Measurements from ENCODE around the gene CSNK1D.
"Not testable (repeated sequence)": the region's sequence is repeated elsewhere in the genome, so short reads cannot be mapped to it uniquely, and the experiment has no call there.

The CSNK1D gene

DNA sequence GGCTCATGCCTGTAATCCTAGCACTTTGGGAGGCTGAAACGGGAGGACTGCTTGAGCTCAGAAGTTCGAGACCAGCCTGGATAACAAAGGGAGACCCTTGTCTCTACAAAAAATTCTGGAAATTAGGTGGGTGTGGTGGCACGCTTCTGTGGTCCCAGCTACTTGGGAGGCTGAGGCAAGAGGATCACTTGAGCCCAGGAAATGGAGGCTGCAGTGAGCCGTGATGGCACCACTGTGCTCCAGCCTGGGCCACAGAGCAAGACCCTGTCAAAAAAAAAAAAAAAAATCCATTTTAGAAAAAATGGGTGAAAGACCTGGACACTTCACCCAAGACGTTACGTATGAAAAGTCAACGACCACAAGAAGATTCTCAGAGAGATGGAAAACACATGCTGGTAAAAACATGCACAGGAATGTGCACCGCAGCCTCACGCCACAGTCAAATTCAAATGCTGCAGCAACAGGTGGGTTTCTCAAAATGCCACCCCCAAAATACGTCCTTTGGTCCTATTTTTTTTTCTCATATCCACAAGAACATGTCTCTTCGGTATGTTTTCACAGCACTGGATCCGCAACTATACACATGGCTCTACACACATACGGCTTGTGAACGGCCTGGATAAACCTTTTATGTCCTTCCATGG, 17.1 kb downstream of the CSNK1D start:
- TF ChIP-seq, protein P1, sequence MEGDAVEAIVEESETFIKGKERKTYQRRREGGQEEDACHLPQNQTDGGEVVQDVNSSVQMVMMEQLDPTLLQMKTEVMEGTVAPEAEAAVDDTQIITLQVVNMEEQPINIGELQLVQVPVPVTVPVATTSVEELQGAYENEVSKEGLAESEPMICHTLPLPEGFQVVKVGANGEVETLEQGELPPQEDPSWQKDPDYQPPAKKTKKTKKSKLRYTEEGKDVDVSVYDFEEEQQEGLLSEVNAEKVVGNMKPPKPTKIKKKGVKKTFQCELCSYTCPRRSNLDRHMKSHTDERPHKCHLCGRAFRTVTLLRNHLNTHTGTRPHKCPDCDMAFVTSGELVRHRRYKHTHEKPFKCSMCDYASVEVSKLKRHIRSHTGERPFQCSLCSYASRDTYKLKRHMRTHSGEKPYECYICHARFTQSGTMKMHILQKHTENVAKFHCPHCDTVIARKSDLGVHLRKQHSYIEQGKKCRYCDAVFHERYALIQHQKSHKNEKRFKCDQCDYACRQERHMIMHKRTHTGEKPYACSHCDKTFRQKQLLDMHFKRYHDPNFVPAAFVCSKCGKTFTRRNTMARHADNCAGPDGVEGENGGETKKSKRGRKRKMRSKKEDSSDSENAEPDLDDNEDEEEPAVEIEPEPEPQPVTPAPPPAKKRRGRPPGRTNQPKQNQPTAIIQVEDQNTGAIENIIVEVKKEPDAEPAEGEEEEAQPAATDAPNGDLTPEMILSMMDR (conservative IDR thresholded peaks at IDR 0.05): no peak
- peak overlapping the region; percentile 77 for H3K27ac ChIP-seq

DNA sequence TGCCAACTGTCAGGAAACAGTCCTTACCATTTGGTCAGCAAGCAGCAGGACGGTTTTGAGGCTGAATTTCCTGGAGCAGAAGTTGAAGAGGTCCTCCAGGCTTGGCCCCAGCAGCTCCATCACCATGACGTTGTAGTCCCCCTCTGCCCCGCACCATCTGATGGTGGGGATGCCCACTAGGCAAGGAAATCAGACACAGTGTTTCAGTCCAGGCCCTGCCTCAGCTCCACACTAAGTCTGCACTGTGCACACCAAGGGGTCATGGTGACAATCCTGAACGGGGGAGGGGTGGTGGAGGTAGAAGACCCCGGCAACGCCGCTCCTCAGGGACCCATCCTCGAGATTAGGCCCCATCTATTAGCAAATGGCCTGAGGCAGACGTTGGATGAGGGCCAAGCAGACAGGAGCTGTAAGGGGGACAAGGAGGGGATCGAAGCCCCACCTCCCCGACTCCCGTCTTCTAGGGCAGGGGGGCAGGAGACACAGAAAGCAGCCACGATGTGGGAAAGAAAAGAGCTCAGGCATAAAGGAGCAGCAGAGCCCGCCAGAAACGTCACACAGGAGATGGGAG, 18.0 kb downstream of the CSNK1D start:
- TF ChIP-seq, protein P1 (conservative IDR thresholded peaks at IDR 0.05): no peak
- H3K27ac ChIP-seq: peak overlapping the region; percentile 77; the same call in 1 of the 2 replicates

DNA sequence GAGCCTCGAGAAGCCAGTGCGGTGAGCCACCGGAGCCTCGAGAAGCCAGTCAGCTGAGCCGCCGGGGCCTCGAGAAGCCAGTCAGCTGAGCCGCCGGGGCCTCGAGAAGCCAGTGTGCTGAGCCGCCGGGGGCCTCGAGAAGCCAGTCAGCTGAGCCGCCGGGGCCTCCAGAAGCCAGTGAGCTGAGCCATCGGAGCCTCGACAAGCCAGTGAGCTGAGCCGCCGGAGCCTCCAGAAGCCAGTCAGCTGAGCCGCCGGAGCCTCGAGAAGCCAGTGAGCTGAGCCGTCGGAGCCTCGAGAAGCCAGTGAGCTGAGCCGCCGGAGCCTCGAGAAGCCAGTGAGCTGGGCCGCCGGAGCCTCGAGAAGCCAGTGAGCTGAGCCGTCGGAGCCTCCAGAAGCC, 18.8 kb downstream of the CSNK1D start:
- H3K27ac ChIP-seq: not testable (repeated sequence)

DNA sequence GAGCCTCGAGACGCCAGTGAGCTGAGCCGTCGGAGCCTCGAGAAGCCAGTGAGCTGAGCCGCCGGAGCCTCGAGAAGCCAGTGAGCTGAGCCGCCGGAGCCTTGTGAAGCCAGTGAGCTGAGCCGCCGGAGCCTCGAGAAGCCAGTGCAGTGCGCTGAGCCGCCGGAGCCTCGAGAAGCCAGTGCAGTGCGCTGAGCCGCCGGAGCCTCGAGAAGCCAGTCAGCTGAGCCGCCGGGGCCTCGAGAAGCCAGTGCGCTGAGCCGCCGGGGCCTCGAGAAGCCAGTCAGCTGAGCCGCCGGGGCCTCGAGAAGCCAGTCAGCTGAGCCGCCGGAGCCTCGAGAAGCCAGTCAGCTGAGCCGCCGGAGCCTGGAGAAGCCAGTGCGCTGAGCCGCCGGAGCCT, 19.4 kb downstream of the CSNK1D start:
- not testable (repeated sequence) for H3K27ac ChIP-seq

DNA sequence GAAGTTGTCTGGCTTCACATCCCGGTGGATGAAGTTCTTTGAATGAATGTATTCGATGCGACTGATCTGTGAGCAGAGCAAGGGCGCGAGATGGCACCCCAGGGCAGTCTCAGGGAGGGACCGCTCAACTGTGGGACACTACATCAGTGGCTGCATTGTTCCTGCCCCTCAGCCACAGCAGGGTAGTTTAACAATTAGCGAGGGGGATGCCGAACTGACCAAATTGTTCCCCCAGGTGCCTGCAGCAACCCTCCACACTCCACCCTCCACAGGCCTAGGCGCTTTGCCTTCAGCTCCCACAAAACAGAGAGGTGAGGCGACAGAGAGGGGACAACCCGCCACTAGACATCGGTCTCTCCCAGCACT, 20.3 kb downstream of the CSNK1D start:
- no peak overlapping the region for H3K27ac ChIP-seq
- TF ChIP-seq, protein P1 (conservative IDR thresholded peaks at IDR 0.05): no peak

DNA sequence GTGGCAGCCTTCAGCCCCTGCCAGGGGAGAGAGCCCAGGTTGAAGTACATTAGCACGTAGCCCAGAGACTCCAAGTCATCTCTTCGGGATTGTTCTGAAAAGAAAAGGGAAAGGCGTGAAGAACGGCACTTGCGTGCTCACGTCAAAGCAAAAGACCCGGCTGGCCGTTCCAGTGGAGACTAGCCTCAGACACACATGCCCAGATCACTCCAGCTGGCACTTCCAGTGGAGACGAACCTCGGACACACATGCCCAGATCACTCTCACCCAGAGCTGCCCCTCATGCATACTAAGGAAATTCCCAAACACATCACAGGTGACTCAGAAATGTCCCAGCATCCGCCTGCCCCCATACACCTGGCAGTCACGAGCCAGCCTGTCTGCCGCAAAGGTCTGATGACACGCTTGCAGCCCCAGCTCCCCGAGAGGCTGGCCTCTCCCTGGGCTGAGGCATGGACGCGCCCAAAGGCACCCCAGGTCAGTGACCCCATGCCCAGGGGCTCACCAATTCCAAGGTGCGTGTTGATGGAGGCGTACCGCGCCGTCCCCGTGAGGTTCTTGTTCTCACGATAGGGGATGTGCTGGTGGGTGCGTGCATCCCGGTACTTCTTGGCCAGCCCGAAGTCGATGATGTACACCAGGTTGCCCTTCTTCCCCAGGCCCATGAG, 20.9 kb downstream of the CSNK1D start:
- TF ChIP-seq, protein P1 (conservative IDR thresholded peaks at IDR 0.05): no peak
- 0 out of 2 replicates have a peak overlapping the region, but pooled peaks have one; percentile 5 for H3K27ac ChIP-seq

DNA sequence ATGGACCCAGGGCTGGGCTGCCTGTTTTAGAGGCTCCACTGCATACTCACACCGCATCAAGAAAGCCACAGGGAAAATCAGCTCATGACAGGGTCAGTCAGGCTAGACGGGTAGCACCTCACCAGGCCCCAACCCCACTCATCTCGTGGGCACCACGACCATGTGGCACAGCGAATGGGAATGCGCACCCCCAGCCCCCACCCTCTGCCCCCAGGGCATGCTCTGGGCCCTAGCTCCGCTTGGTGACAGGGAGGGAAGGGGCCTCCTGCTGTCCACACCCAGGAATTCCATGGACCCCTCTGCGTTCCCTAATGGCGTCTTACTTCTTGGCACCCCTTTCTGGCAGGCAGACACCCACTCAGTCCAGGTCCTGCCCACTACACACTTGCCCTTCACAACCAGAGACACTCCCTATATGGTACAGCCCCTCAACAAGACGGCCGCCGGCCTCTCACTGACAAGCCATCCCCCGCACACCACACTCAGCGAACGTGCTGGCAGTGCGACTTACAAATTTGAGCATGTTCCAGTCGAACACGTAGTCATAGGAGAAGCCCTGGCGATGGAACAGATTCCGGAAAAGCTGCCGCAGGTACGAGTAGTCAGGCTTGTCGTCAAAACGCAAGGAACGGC, 22.5 kb downstream of the CSNK1D start:
- no peak overlapping the region for H3K27ac ChIP-seq
- TF ChIP-seq, protein P1 (conservative IDR thresholded peaks at IDR 0.05): no peak

DNA sequence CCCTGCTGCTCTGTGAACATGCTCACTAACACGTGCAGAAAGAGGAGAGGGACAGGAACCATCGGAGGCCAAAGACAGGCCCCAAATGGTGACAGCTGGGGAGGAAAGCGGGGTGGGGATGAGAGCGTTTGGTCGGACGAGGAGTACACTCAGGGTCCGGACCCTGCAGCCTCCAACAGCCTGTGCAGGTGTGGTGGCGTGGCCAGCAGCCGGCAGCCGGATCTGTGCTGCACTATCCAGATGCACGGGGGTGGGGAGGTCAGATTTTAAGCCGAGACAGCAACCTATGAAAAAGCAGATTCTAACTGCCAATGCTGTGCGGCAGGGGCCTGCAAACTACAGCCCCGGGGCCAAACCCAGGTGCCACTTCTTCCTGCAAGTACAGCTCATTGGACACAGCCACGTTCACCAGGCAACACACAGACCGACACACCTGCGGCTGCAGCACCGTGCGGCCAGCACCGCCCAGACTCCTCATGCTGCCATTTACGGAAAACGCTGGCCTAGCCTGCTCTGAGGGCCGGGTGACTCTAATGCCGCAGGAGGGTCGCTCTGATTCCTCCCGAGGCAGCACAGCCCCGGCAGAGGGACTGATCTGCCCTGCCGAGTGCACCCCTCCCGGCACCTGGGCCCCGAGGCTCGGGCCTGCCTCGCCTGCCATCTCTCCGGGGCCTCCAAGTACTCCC, 23.5 kb downstream of the CSNK1D start:
- no peak overlapping the region for H3K27ac ChIP-seq
- TF ChIP-seq, protein P1 (conservative IDR thresholded peaks at IDR 0.05): no peak

All from VCaP (cell line).